ENCODE data around the gene CKAP2L. TPM values are rescaled to one million over a fixed set of nuclear protein-coding genes. Genes with fewer than 3 reads are reported as not detected.

CKAP2L gene
- total RNA-seq, 2 experiments from 2014 or later, result 38.4 to 46.7 TPM

DNA sequence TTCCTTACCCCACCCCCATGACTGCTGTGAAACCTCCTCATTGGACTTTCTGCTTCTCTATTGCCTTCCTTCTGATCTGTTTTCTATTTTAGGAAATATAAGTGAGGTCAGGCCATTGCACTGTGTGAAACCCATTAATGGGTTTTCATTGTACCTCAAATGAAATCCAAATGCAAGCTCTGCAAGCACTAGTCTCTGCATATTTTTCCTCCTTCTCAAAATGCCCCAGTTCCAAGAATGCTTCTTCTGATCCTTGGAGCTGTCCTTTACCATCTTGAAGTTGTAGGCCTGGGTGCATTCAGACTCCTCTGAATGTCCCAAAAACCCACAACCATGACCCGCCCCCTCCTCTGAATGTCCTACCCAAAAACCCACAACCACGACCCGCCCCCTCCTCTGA, 11.7 kb upstream of the CKAP2L start:
- ATAC-seq, result no peak
- H3K4me1 Mint-ChIP-seq, result peaks cover 12% of the 10 kb centered on the region
- no peaks in the 10 kb centered on the region for H3K36me3 Mint-ChIP-seq (ENCODE audit: low read depth)
- no peak overlapping the region for H3K27ac Mint-ChIP-seq
- H3K9me3 Mint-ChIP-seq (ENCODE audit: low read depth), result no peaks in the 10 kb centered on the region
- no peak overlapping the region for H3K4me3 Mint-ChIP-seq
- POLR2A ChIA-PET, result no interaction called here
- no peak for DNase-seq
- CTCF ChIA-PET, result interaction anchor here (0.9 kb wide), 1 partner anchor 84 kb away, joined by 3 read pairs; no protein-coding TSS in a partner anchor
- H3K27me3 Mint-ChIP-seq, result peaks cover 18% of the 10 kb centered on the region
- intact Hi-C loops (cut with DNase I, micrococcal nuclease), result no loop called here

DNA sequence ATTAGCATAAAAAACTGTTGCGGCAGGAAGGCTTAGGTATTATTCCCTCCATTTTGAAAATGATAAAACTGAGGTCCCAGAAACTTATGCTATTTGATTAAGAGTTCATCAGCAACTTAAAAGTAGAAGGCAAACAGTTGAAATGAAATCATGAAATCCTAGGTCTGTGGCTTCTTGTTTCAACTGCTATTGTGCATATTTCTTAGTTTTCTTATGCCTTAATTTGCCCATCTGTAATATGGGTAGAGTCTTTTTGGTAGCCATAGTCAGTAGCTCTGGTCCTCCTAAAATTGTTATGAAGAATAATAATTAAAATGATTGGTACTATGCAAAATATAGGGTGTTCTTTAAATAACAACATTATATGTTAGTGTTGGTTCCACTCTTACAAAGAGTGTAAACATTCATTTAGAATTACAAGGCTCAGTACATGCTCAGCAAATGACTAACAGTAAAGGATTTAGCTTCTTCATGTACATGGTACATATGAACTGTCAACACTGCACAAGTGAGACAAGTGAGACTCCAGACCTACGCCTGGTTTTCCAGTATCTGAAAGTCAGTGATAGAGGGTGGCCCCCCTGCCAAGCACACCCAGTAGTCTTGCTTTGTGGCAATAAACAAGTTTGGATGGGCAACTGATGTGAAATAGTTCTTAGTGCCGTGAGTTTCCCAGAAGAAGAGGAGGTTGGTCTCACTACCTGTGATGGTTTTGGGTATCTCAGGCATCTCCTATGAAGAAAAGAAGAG, 10.3 kb upstream of the CKAP2L start:
- Mint-ChIP-seq H3K36me3 (ENCODE audit: low read depth) (no peaks in the 10 kb centered on the region), H3K4me1 (peaks cover 12% of the 10 kb centered on the region), H3K27me3 (peaks cover 18% of the 10 kb centered on the region), H3K27ac (no peak overlapping the region), H3K9me3 (ENCODE audit: low read depth) (no peaks in the 10 kb centered on the region), H3K4me3 (no peak overlapping the region)
- ChIA-PET CTCF (interaction anchor here (0.5 to 1.0 kb wide), 2 partner anchors 8 to 47 kb away, joined by 3 read pairs; no protein-coding TSS in a partner anchor), POLR2A (no interaction called here)
- intact Hi-C loops (cut with DNase I, micrococcal nuclease), result no loop called here
- DNase-seq, result no peak
- ATAC-seq, result no peak

DNA sequence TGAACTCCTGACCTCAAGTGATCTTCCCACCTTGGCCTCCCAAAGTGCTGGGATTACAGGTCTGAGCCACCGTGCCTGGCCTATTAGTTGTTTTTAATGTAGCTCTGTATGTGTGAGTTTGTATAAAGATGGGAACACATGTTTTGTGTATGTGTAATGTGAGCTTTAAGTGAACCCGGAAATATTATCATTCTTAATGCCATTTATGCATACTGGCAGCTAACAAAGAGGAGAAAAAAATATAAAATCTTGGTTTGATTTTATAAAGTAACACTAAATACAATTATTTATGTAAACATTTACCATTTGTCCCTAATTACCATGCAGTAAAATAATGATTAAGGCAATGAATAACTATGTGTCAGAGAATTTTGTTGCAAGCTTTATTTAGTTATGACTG, 9.1 kb upstream of the CKAP2L start:
- no peak for DNase-seq
- ChIA-PET CTCF (interaction anchor here (0.6 to 1.3 kb wide), 5 partner anchors 10 to 718 kb away, joined by 3 to 5 read pairs (median 3); partner anchors contain the start of genes IL1A and TMEM87B), POLR2A (no interaction called here)
- peaks cover 11% of the 10 kb centered on the region for H3K27me3 Mint-ChIP-seq
- no peak overlapping the region for H3K4me3 Mint-ChIP-seq
- peaks cover 12% of the 10 kb centered on the region for H3K4me1 Mint-ChIP-seq
- no peak for ATAC-seq
- no peaks in the 10 kb centered on the region for H3K36me3 Mint-ChIP-seq (ENCODE audit: low read depth)
- no peaks in the 10 kb centered on the region for H3K9me3 Mint-ChIP-seq (ENCODE audit: low read depth)
- H3K27ac Mint-ChIP-seq, result no peak overlapping the region
- intact Hi-C loops (cut with DNase I, micrococcal nuclease), result no loop called here

DNA sequence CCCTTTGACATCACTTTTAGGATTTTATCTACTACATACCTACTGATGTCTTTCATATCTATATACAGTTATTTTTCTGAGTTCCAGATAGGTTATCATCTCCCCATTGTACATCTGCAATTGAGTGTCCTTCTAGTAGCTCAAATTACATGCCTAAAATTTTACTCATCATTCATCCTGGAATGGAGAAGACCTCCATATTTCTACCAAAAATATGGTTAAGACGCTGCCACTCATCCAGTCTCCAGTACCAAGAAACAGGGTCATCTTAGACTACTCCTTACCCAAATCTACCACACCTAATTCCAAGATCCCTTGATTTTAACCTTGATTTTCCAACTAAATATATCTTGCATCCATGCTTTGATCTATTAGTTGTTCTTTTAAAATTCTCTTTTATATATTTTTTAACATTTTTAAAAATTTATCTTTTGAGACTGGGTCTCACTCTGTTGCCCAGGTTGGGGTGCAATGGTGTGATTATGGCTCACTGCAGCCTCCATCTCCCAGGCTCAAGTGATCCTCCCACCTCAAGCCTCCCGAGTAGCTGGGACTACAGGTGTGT, 8.6 kb upstream of the CKAP2L start:
- Mint-ChIP-seq H3K36me3 (ENCODE audit: low read depth) (no peaks in the 10 kb centered on the region), H3K27me3 (peaks cover 11% of the 10 kb centered on the region), H3K4me1 (peaks cover 15% of the 10 kb centered on the region), H3K4me3 (no peak overlapping the region), H3K9me3 (ENCODE audit: low read depth) (no peaks in the 10 kb centered on the region), H3K27ac (no peak overlapping the region)
- ATAC-seq (no peak), DNase-seq (no peak)
- ChIA-PET POLR2A (no interaction called here), CTCF (interaction anchor here (0.6 to 1.3 kb wide), 4 partner anchors 12 to 718 kb away, joined by 3 to 5 read pairs (median 4); partner anchors contain the start of genes IL1A and TMEM87B)
- intact Hi-C loops (cut with DNase I, micrococcal nuclease), result no loop called here

DNA sequence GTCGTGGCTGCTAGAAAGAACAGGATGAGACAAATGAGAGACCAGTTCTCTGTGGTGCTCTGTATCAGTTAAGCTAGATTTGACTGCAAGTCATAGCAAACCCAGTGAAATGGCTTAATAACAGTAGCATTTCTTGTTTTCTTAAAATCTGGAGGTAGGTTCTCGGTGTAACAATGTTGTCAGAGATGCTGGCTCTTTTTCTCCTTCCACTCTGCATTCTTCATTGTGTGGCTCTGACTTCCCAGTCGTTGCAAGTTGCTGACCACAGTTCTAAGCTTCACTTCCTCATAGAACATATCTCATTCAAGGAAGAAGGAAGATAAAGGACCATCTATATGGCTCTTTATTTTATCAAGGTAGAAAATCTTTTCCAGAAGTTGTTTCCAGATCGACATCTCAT, 7.9 kb upstream of the CKAP2L start:
- no peaks in the 10 kb centered on the region for H3K36me3 Mint-ChIP-seq (ENCODE audit: low read depth)
- POLR2A ChIA-PET, result no interaction called here
- no peaks in the 10 kb centered on the region for H3K9me3 Mint-ChIP-seq (ENCODE audit: low read depth)
- peaks cover 5% of the 10 kb centered on the region for H3K27me3 Mint-ChIP-seq
- no peak overlapping the region for H3K27ac Mint-ChIP-seq
- CTCF ChIA-PET, result interaction anchor here (0.8 to 1.0 kb wide), 2 partner anchors 13 to 170 kb away, joined by 3 read pairs; no protein-coding TSS in a partner anchor
- H3K4me1 Mint-ChIP-seq, result peaks cover 16% of the 10 kb centered on the region
- ATAC-seq, result no peak
- intact Hi-C loops (cut with DNase I, micrococcal nuclease), result no loop called here
- DNase-seq, result no peak
- H3K4me3 Mint-ChIP-seq, result no peak overlapping the region

DNA sequence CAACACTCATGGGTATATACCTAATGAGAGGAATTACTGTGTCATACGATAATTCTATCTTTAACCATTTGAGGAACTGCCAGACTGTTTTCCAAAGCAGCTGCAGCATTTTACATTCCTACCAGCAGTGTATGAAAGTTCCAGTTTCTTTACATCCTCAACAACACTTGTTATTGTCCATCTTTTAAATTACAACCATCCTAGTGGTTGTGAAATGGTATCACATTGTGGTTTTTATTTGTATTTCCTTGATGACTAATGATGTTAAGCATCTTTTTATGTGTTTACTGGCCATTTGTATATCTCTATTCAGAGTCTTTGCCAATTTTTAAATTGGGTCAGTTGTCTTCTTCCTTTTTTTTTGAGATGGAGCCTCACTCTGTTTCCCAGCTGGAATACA, 4.0 kb upstream of the CKAP2L start:
- intact Hi-C loops (cut with DNase I, micrococcal nuclease), result loop anchor here in 1 of 2 experiments (10.0 kb wide), 1 partner anchor 584 kb away; no protein-coding TSS in a partner anchor
- DNase-seq, result no peak
- Mint-ChIP-seq H3K4me1 (peaks cover 18% of the 10 kb centered on the region), H3K27me3 (no peaks in the 10 kb centered on the region), H3K9me3 (ENCODE audit: low read depth) (no peaks in the 10 kb centered on the region), H3K27ac (no peak overlapping the region), H3K4me3 (no peak overlapping the region), H3K36me3 (ENCODE audit: low read depth) (peaks cover 4% of the 10 kb centered on the region)
- ChIA-PET POLR2A (no interaction called here), CTCF (interaction anchor here (0.7 to 0.9 kb wide), 3 partner anchors 18 to 41 kb away, joined by 3 to 4 read pairs (median 3); no protein-coding TSS in a partner anchor)
- no peak for ATAC-seq

DNA sequence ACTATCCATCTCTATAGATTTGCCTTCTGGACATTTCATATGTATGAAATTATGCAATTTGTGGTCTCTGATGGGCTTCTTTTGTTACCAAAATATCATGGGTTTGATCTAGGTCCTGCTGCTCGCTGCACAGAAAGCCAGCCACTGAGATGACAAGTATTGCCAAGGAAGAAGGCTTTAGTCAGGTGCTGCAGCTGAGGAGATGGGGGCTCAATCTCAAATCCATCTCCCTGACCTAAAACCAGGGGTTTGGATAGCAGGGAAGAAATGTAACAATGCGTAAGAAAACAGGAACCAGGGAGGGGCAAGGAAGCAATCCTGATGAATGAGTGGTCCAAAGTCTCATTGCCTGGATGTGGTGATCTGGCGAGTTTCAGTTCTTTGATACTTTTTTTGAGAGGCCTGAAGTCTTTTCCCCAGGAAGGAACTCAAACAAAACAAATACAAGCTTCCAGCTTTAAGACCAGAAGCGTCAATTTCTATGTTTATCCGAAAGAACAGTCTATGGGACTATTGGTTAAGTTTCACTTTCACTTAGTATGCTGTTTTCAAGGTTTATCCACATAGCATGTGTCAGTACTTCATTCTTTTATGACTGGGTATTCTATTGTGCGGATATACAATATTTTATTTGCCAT, 3.4 kb upstream of the CKAP2L start:
- Mint-ChIP-seq H3K27ac (peak overlapping the region; percentile 40), H3K9me3 (ENCODE audit: low read depth) (no peaks in the 10 kb centered on the region), H3K4me1 (peaks cover 24% of the 10 kb centered on the region), H3K27me3 (no peaks in the 10 kb centered on the region), H3K36me3 (ENCODE audit: low read depth) (peaks cover 7% of the 10 kb centered on the region), H3K4me3 (no peak overlapping the region)
- ChIA-PET POLR2A (no interaction called here), CTCF (interaction anchor here (0.8 kb wide), 1 partner anchor 28 kb away, joined by 3 read pairs; no protein-coding TSS in a partner anchor)
- no peak for DNase-seq
- no peak for ATAC-seq
- intact Hi-C loops (cut with DNase I, micrococcal nuclease), result loop anchor here in 1 of 2 experiments (10.0 kb wide), 1 partner anchor 583 kb away; no protein-coding TSS in a partner anchor

DNA sequence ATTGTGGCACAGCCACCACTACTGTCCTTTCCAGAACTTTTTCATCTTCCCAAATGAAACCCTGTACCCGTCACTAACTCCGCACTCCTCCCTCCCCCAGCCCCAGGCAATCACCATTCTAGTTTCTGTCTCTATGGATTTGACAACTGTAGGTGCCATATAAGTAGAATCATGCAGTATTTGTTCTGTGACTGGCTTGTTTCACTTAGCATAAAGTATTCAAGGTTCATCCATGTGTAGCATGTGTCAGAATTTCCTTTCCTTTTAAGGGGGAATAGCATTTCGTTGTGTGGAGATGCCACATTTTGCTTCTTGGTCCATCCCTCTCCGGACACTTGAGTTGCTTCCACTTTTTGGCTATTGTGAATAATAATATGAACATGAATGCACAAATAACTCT, 842 bp upstream of the CKAP2L start:
- Mint-ChIP-seq H3K27me3 (no peaks in the 10 kb centered on the region), H3K36me3 (ENCODE audit: low read depth) (peaks cover 20% of the 10 kb centered on the region), H3K9me3 (ENCODE audit: low read depth) (no peaks in the 10 kb centered on the region), H3K4me3 (peak overlapping the region; percentile 96), H3K27ac (peak overlapping the region; percentile 95), H3K4me1 (peaks cover 25% of the 10 kb centered on the region)
- no peak for ATAC-seq
- peak; percentile 20 for DNase-seq
- CTCF ChIA-PET, result interaction anchor here (1.3 kb wide), 1 partner anchor 176 kb away, joined by 3 read pairs; no protein-coding TSS in a partner anchor
- POLR2A ChIA-PET, result interaction anchor here (0.6 kb wide), 1 partner anchor 19 kb away, joined by 3 read pairs; the partner anchor contains the start of gene IL1A
- intact Hi-C loops (cut with DNase I, micrococcal nuclease), result loop anchor here in 1 of 2 experiments (10.0 kb wide), 1 partner anchor 580 kb away; no protein-coding TSS in a partner anchor

DNA sequence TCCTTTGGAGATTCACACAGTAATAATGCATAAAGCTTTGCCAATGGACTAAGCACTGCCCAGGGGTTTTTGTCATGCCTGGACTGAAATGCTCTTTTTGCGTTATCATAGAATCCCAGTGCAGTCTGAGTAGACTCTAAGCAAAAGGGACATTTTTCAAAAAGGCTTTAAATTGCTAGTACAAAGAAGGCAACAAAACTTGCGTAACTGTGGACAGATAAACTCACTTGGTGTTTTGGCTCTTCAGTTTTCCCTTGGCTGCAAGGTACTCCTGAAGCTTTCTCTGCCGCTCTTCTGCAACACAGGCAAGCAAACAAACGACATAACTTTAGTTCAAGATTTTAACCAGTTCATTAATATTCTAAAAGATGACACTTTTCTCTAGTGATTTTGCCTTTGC, 2.1 kb downstream of the CKAP2L start:
- no peak for DNase-seq
- no peak overlapping the region for H3K4me3 Mint-ChIP-seq
- ChIA-PET CTCF (interaction anchor here (0.6 to 5.8 kb wide), 6 partner anchors 13 to 628 kb away, joined by 3 to 42 read pairs (median 6); no protein-coding TSS in a partner anchor), POLR2A (no interaction called here)
- peaks cover 18% of the 10 kb centered on the region for H3K4me1 Mint-ChIP-seq
- no peaks in the 10 kb centered on the region for H3K27me3 Mint-ChIP-seq
- H3K36me3 Mint-ChIP-seq (ENCODE audit: low read depth), result peaks cover 34% of the 10 kb centered on the region
- intact Hi-C loops (cut with DNase I, micrococcal nuclease), result loop anchor here in 1 of 2 experiments (5.0 to 10.0 kb wide), 2 partner anchors 577 to 705 kb away; partner anchors contain the start of gene TMEM87B
- H3K27ac Mint-ChIP-seq, result no peak overlapping the region
- no peaks in the 10 kb centered on the region for H3K9me3 Mint-ChIP-seq (ENCODE audit: low read depth)
- no peak for ATAC-seq

DNA sequence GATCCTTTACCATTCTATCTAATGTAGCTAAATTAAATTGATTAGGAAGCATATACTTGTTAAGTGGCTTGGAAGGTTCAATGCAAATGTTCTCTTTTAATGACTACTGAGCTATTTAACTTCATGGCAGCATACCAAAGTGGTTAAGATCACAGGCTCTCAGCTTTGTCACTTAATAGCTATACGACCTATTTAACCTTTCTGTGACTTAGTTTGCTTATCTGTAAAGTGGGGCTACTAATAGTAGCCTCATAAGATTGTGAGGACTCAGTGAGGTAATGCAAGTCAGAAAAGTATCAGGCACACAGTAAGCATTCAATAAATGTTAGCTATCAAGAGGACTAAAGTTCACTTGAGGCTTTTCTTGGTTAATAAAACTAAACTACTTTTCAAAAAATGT, 4.3 kb downstream of the CKAP2L start:
- no peak for ATAC-seq
- DNase-seq, result no peak
- peaks cover 17% of the 10 kb centered on the region for H3K4me1 Mint-ChIP-seq
- H3K27me3 Mint-ChIP-seq, result no peaks in the 10 kb centered on the region
- H3K9me3 Mint-ChIP-seq (ENCODE audit: low read depth), result no peaks in the 10 kb centered on the region
- POLR2A ChIA-PET, result no interaction called here
- intact Hi-C loops (cut with DNase I, micrococcal nuclease), result loop anchor here in 1 of 2 experiments (5.0 to 10.0 kb wide), 2 partner anchors 575 to 703 kb away; partner anchors contain the start of gene TMEM87B
- no peak overlapping the region for H3K4me3 Mint-ChIP-seq
- H3K36me3 Mint-ChIP-seq (ENCODE audit: low read depth), result peaks cover 53% of the 10 kb centered on the region
- no peak overlapping the region for H3K27ac Mint-ChIP-seq
- CTCF ChIA-PET, result interaction anchor here (0.6 to 5.8 kb wide), 4 partner anchors 11 to 182 kb away, joined by 3 to 42 read pairs (median 8); no protein-coding TSS in a partner anchor

DNA sequence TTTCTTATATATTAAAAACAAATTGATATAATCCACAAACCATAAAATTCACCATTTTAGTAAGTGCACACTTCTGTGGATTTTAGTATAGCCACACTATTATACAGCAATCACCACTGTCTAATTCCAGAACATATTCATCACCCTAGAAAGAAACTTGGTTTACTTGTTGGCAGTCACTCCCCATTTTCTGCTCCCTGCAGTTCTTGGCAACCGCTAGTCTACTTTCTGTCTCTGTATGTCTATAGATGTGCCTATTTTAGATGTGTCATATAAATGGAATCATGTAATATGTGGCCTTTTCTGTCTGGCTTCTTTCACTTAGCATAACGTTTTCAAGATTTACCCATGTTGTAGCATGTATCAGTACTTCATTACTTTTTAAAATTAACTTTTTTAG, 5.7 kb downstream of the CKAP2L start:
- ATAC-seq (no peak), DNase-seq (no peak)
- CTCF ChIA-PET, result interaction anchor here (5.8 kb wide), 1 partner anchor 9 kb away, joined by 42 read pairs; no protein-coding TSS in a partner anchor
- POLR2A ChIA-PET, result no interaction called here
- H3K27me3 Mint-ChIP-seq, result no peaks in the 10 kb centered on the region
- peaks cover 64% of the 10 kb centered on the region for H3K36me3 Mint-ChIP-seq (ENCODE audit: low read depth)
- no peak overlapping the region for H3K4me3 Mint-ChIP-seq
- H3K27ac Mint-ChIP-seq, result no peak overlapping the region
- H3K9me3 Mint-ChIP-seq (ENCODE audit: low read depth), result no peaks in the 10 kb centered on the region
- H3K4me1 Mint-ChIP-seq, result peaks cover 14% of the 10 kb centered on the region
- intact Hi-C loops (cut with DNase I, micrococcal nuclease), result no loop called here

All from activated CD4-positive, alpha-beta T cell treated with anti-CD3 and anti-CD28 coated beads for 36 hours (primary cell).